ENCODE results near the gene FAU. TPM values are rescaled to one million over a fixed set of nuclear protein-coding genes. Genes with fewer than 3 reads are reported as not detected.
A peak's percentile ranks its signal among the peaks of the same experiment; 100 is the strongest.

FAU gene
- total and polyA plus RNA-seq, 9 of the 15 experiments (the other 6 are each of a cell fraction or from before 2014, with no cell fraction given): 433 to 1,827 (median 942) TPM

DNA sequence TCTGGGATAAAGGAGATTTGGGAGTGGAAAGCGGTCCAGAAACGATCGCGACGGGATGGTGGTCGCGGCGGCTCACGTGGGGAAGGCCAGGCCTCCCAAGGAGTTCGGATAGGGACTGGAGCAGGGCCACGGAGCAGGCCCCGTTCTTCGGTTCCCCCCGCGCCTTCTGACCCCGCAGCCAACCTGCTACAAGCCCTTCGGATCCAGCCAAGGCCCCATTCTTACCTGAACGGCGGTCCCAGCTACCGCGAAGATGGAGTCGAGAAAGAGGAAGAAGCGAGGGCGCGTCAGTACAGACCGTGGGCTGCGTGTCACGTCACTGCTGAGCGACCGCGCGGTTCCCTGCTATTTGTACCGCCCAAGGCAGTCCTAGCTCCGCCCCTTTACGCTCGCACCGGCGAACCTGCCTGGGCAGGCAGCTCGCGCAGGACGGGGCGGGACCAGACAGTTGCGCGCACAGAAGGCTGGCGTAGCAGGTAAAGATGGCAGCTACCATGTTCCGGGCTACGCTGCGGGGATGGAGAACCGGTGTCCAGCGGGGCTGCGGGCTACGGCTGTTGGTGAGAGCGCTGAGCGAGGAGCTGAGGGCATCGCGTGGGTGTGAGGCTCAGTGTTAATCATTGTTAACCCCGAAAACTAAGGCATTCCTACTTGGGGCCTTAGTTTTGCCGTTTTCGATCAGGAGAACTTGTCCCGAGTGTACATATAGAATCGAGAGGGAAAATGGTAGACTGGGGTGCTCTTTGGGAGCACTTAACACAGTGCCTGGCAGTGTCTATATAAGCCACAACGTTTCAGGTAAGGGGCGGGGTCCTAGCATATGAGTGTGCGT lies at the start of gene FAU, which contains the start of gene MRPL49 (continued):
- TF ChIP-seq HOXB6 (CRISPR knock-in tag; IDR thresholded peaks at IDR 0.05; ENCODE audit: borderline replicate concordance) (no peak), POLR2B (IDR thresholded peaks at IDR 0.05; ENCODE audit: low read depth, partially characterized antibody) (peak; percentile 93), POLR3A (IDR thresholded peaks at IDR 0.05; ENCODE audit: borderline replicate concordance, extremely low read depth, insufficient read depth, insufficient read length) (no peak), ZNF253 (CRISPR knock-in tag; conservative IDR thresholded peaks at IDR 0.05) (no peak), NONO (IDR thresholded peaks at IDR 0.05; ENCODE audit: low read depth in 2 of 2, low read length in 1 of 2) (0 out of 4 replicates have a peak, but pooled peaks of 1 of the 2 experiments have one; percentile 40), ZNF184 (CRISPR knock-in tag; IDR thresholded peaks at IDR 0.05) (no peak), ZNF586 (CRISPR knock-in tag; conservative IDR thresholded peaks at IDR 0.05) (no peak), RBFOX2 (IDR thresholded peaks at IDR 0.05; ENCODE audit: low read depth, low read length) (peak; percentile 99), LARP7 (IDR thresholded peaks at IDR 0.05) (peak; percentile 83), ZNF57 (CRISPR knock-in tag; IDR thresholded peaks at IDR 0.05) (no peak), CHD1 (IDR thresholded peaks at IDR 0.05; ENCODE audit: low read length) (no peak), RNF219 (CRISPR knock-in tag; IDR thresholded peaks at IDR 0.05) (no peak), ETV5 (CRISPR knock-in tag; IDR thresholded peaks at IDR 0.05; ENCODE audit: low read depth) (0 out of 2 replicates have a peak, but pooled peaks have one; percentile 32), ZNF165 (CRISPR knock-in tag; IDR thresholded peaks at IDR 0.05; ENCODE audit: borderline replicate concordance) (no peak), E2F3 (CRISPR knock-in tag; IDR thresholded peaks at IDR 0.05) (no peak), IRF2 (CRISPR knock-in tag; IDR thresholded peaks at IDR 0.05) (no peak), ZNF175 (CRISPR knock-in tag; IDR thresholded peaks at IDR 0.05; ENCODE audit: low read depth) (no peak), ZBTB17 (CRISPR knock-in tag; IDR thresholded peaks at IDR 0.05) (0 out of 2 replicates have a peak, but pooled peaks have one; percentile 6), ZBTB1 (CRISPR knock-in tag; IDR thresholded peaks at IDR 0.05; ENCODE audit: borderline replicate concordance, low read depth) (no peak), CC2D1A (IDR thresholded peaks at IDR 0.05) (no peak), MAFF (IDR thresholded peaks at IDR 0.05; ENCODE audit: low read length) (no peak), FOXJ2 (tag; IDR thresholded peaks at IDR 0.05) (no peak), ZBTB26 (CRISPR knock-in tag; IDR thresholded peaks at IDR 0.05) (no peak)
- TF ChIP-seq, protein P1, sequence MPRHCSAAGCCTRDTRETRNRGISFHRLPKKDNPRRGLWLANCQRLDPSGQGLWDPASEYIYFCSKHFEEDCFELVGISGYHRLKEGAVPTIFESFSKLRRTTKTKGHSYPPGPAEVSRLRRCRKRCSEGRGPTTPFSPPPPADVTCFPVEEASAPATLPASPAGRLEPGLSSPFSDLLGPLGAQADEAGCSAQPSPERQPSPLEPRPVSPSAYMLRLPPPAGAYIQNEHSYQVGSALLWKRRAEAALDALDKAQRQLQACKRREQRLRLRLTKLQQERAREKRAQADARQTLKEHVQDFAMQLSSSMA (CRISPR knock-in tag; IDR thresholded peaks at IDR 0.05): no peak
